Cardiac fibroblast (primary cell): Measurements from ENCODE around the gene MYH9.

Experiments used
- DNase-seq, 2 donors: peaks; one replicate each; pipeline versions ENCODE4 v3.0.0 to v3.0.0-alpha.2; 2010; ENCODE audit warnings: low read depth in 2 of 2
- H3K4me3 ChIP-seq, 2 donors: replicated peaks in 1 of 2; 1 replicate in 1 of 2; 2 replicates in 1 of 2; pipeline ENCODE4 v1.5.1; 2011; ENCODE audit warnings: low read depth in 2 of 2, low read length in 2 of 2, mild to moderate bottlenecking in 2 of 2, moderate library complexity in 1 of 2
- TF ChIP-seq, protein P1 (sequence below): IDR thresholded peaks from one replicate; pipeline ENCODE4 v1.5.1; 2011; ENCODE audit warnings: low read depth, mild to moderate bottlenecking, low read length, inconsistent platforms

MYH9 gene

GRCh38 chr22:36316419-36316818, 71.3 kb downstream of the MYH9 start:
- no peak overlapping the region for H3K4me3 ChIP-seq
- TF ChIP-seq, protein P1, sequence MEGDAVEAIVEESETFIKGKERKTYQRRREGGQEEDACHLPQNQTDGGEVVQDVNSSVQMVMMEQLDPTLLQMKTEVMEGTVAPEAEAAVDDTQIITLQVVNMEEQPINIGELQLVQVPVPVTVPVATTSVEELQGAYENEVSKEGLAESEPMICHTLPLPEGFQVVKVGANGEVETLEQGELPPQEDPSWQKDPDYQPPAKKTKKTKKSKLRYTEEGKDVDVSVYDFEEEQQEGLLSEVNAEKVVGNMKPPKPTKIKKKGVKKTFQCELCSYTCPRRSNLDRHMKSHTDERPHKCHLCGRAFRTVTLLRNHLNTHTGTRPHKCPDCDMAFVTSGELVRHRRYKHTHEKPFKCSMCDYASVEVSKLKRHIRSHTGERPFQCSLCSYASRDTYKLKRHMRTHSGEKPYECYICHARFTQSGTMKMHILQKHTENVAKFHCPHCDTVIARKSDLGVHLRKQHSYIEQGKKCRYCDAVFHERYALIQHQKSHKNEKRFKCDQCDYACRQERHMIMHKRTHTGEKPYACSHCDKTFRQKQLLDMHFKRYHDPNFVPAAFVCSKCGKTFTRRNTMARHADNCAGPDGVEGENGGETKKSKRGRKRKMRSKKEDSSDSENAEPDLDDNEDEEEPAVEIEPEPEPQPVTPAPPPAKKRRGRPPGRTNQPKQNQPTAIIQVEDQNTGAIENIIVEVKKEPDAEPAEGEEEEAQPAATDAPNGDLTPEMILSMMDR, result no peak
- no peak for DNase-seq

- no peak for DNase-seq
- TF ChIP-seq, protein P1, result no peak
- no peak overlapping the region for H3K4me3 ChIP-seq
Observed at GRCh38 chr22:36315325-36315724, 72.4 kb downstream of the MYH9 start.

GRCh38 chr22:36311386-36312085, 76.2 kb downstream of the MYH9 start:
- TF ChIP-seq, protein P1, result no peak
- no peak overlapping the region for H3K4me3 ChIP-seq

GRCh38 chr22:36308880-36309279, 78.9 kb downstream of the MYH9 start:
- TF ChIP-seq, protein P1, result no peak
- no peak overlapping the region for H3K4me3 ChIP-seq
- no peak for DNase-seq

More at GRCh38 chr22:36311386-36312085, 76.2 kb downstream of the MYH9 start:
- DNase-seq, result peak in 1 of 2 donors; percentile 52

GRCh38 chr22:36306227-36306626, 81.5 kb downstream of the MYH9 start:
- no peak for DNase-seq
- TF ChIP-seq, protein P1, result no peak
- no peak overlapping the region for H3K4me3 ChIP-seq

DNA sequence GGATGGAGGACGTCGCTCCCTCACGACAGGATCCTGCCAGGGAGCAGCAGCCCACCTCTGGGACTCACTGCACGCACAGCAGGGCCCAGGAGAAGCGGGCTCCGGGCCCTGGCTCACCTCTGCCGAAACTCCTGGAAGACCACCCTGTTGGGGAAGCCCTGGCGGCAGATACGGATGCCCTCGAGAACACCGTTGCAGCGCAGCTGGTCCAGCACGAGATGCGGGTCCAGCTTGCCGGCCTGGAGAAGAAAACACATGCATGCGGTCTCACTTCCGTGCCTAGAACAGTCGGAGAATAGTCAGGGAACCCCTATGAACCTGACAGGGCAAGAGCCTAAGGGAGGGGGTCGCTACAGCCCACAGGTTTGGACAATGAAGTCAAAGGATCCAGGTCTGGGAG, 82.0 kb downstream of the MYH9 start:
- TF ChIP-seq, protein P1, result no peak
- no peak for DNase-seq
- no peak overlapping the region for H3K4me3 ChIP-seq

GRCh38 chr22:36304429-36304828, 83.3 kb downstream of the MYH9 start:
- H3K4me3 ChIP-seq, result no peak overlapping the region
- no peak for DNase-seq
- TF ChIP-seq, protein P1, result no peak
